Sigmoid colon (tissue), 4 donors: ENCODE data around the gene MMP25.

Source experiments
- CTCF ChIP-seq, 4 experiments: fragments of 450-650 bp in 3 of 4; fragments of 200-600 bp in 1 of 4; IDR thresholded peaks; one replicate each; pipeline ENCODE4 v1.5.1; 2016 to 2019; ENCODE audit warnings: antibody characterized with exemption in 4 of 4, mild to moderate bottlenecking in 3 of 4, moderate library complexity in 2 of 4
- EP300 ChIP-seq, 4 donors: sonication (generic); formaldehyde crosslinking; IDR thresholded peaks; one replicate each; pipeline ENCODE4 v1.6.1; 2017; ENCODE audit warnings: antibody characterized with exemption in 4 of 4
- POLR2A ChIP-seq, 2 donors: fragments of 450-650 bp; IDR thresholded peaks; one replicate each; pipeline ENCODE4 v1.6.1; 2016; ENCODE audit warnings: antibody characterized with exemption in 2 of 2, mild to moderate bottlenecking in 2 of 2, moderate library complexity in 2 of 2
- POLR2AphosphoS5 ChIP-seq, 4 donors: sonication (generic); formaldehyde crosslinking; IDR thresholded peaks; one replicate each; pipeline ENCODE4 v1.6.1; 2017; ENCODE audit warnings: antibody characterized with exemption in 4 of 4

- no peak for TF ChIP-seq CTCF (IDR thresholded peaks at IDR 0.05)
- no peak for TF ChIP-seq POLR2A (IDR thresholded peaks at IDR 0.05)
- no peak for TF ChIP-seq POLR2AphosphoS5 (IDR thresholded peaks at IDR 0.05)
- no peak for TF ChIP-seq EP300 (IDR thresholded peaks at IDR 0.05)
Observed at GRCh38 chr16:3013491-3013951, 32.8 kb upstream of the MMP25 start.
